Cardiac septum (tissue), 1 donor: Measurements from ENCODE around the gene RGS18. TPM values are rescaled to one million over a fixed set of nuclear protein-coding genes. Genes with fewer than 3 reads are reported as not detected.
"Not testable (repeated sequence)": the region's sequence is repeated elsewhere in the genome, so short reads cannot be mapped to it uniquely, and the experiment has no call there.

Experiments
- DNase-seq: peaks from one replicate; pipeline ENCODE4 v3.0.0-alpha.2; 2020; ENCODE audit warnings: low spot score
- intact Hi-C: fragments of 100-400 bp; cut with DNase I; formaldehyde crosslinking; loops from one replicate; pipeline ENCODE4 v1.14.0; 2022
- total RNA-seq: library from RNA; stranded (reverse); fragmentation: NEBNext Ultra II Directional; extraction: Animal tissue kit (Norgen Biotek cat#: 25700); gene quantifications from one replicate; pipeline ENCODE4 v1.2.1, GENCODE V29; 2021
- donor health status: DM: no; HTN: no; CAD: no.

The RGS18 gene
- total RNA-seq, 1 donor from 2014 or later = 1.1 TPM

DNA sequence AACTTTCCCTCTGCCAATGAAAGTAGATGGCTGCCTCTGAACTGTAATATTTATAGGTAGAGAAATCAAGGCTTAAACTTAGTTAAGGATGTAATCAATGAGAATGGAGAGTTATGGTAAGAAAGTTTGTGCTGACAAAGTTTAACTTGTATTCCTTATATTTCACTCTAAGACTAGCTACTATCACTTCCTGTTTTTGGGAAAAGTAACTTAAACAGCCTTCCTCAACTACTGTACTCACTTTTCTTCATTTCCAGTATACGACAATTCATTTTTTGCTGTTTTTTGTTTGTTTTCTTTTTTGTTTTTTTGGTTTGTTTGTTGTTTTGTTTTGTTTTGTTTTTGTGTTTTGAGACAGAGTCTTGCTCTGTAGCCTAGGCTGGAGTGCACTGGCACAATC lies 3.7 kb downstream of the RGS18 start:
- intact Hi-C loops = no loop called here
- DNase-seq = no peak

DNA sequence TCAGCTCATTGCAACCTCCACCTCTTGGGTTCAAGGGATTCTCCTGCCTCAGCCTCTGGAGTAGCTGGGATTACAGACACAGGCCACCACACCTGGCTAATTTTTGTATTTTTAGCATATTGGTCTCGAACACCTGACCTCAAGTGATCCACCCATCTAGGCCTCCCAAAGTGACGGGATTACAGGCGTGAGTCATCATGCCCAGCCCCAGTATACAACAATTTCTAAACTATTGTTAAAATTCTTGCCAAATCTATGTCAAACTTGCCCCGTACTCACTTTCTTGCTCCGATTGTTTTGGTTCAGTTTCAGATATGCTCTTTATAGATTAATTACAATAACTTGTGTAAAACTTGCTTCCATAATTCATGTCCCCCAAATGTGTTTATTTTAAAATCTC lies 4.1 kb downstream of the RGS18 start:
- DNase-seq = no peak
- intact Hi-C loops = no loop called here

DNA sequence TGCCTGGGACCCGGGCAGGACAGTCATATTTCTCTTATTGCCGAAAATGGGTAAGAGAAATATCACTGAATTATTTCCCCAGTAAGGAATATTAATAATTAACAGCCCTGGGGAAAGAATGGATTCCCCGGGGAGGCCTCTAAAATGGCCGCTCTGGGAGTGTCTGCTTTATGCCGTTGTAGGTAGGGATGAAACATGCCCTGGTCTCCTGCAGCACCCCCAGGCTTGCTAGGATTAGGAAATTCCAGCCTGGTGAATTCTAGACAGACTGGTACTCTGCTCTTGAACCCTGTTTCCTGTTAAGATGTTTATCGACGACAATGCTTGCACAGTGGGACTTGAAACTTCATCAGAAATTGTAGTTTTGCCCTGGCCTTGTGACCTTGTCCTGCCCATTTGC lies 6.7 kb downstream of the RGS18 start:
- DNase-seq, intact Hi-C loops: not testable (repeated sequence)

DNA sequence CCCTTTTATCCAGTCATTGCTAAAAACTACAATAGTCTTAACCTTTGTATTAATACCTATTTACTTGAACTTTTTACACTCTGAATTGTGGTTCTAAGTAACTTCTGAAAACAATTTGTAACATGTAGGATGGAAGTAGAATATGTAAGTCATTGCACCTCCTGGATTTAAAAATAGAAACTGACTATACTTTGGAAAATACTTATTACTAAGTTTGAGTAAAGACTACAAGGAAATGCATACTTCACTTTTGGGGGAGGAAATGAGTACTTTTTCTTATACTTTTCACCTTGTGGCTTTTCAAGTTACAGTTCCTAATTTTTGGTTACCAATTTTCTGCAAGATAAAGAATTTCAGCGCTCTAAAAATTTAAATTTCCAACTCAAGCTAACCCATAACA lies 8.7 kb downstream of the RGS18 start:
- intact Hi-C loops = no loop called here
- no peak for DNase-seq

DNA sequence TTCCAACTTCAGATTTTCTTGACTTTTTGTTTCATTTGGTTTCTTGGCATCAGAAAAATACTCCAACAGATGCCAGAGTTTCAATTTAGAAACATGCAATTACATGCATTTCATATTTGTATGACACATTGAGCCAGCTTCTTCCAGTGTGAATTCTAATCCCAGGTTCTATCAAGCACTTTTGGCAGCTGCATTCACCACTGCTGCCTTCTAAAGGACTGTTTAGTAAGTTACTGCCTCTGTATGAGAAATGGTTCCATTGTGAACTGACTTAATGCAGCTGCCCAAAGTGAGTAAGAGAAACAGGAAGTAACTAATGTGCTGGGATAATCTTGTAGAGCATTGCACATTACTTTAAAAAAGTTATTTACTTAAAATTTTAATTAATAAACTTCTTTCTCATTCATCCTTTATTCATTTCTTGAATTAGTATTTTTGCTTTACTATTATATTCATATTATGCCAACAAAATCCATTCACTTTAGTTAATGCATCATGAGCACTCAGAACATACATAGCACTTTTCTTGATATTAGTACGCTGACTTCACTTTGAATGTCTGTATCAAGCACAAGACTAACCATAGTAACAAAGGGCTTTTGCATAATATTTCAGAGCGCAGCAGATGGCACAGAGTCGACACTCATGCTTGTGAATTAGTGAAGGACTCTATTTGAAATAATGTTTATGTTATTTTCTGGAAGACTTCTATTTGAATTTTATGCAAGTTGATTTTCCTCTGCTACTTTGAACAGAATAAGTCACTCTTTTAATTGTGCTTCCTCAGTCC lies 9.8 kb downstream of the RGS18 start:
- no peak for DNase-seq
- intact Hi-C loops = no loop called here

DNA sequence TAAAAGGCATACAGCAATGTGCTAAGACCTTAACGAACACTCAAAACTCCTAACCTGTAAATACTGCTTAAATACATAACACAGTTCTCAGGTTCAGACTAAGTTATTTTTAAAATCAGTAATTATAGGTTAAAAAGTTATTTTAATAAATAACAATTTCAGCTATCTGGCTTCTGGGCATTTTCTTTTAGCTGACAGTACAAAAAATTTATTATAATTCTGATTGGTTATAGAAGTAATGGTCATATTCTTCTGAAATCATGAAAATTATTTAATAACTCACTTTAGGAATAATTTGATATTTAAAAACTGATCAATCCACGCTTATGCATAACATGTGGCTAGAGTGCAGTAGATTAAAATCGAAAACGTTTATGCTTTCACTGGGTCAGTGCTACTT lies 10.7 kb downstream of the RGS18 start:
- intact Hi-C loops = no loop called here
- no peak for DNase-seq

DNA sequence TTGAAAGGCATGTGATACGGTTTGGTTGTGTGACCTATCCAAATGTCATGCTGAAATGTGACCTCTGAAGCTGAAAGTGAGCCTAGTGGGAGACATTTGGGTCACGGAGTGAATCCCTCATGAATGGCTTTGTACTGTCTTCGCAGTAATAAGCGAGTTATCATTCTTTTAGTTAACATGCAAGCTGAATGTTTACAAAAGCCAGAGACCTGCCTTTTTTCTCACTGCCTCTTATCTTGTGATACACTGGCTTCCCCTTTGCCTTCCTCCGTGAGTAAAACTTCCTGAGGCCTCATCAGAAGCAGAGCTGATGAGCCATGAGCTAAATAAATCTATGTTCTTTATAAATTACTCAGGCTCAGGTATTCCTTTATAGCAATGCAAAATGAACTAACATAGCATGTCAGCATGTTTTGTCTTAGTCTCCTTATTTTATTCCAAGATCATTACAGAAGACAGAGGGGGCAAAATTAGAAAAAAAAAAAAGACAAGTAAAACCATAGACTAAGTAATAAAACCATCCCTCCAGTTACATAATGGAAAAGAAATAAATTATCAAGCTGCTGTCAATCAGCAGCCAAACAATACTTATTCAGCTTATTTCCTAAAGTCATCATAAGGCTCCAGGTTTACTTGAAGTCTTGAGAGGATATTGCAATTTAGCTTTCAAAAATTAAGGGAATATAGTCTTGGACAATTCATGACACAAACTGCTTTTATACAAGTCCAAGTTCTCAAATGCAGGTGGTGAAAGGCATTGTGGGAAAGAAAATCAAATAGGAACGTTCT lies 12.1 kb downstream of the RGS18 start:
- intact Hi-C loops = no loop called here
- no peak for DNase-seq

DNA sequence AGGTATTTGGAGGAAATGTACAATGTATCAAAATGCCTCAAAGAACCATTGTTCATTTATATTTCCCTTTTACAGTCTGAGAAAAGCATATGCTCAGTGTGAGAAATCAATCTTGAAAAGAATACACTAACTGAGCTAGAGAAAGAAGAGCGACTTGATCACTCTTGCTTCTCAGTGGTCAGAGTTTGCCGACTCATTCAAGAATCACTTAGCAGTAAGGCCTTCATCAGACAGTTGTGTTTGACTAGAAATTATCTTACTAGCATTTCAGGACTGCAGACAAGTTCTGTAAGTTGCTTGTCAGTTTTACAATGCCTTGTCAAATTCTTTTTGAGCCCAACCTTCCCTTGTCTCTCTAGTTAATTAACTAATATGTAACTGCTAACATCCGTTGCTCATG lies 12.9 kb downstream of the RGS18 start:
- DNase-seq = no peak
- intact Hi-C loops = no loop called here

DNA sequence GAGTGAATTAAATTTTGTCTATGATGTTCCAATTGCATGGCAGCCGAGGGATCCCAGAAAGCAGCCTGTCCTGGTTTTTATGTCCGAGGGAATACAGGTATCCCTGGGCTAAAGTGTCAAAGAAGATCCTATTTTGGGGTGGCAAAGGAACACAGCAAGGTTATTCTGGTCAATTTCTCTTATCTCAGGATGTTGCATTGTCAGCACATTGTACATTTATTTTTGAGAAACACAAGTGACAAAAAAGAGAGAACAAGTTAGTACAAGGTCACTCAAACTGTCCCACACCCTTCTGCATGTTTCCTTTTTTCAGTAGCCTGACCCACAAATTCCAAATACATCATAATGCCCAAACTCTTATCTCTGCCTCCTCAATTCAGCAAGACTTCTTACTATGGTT lies 17.7 kb downstream of the RGS18 start:
- no peak for DNase-seq
- intact Hi-C loops = no loop called here

DNA sequence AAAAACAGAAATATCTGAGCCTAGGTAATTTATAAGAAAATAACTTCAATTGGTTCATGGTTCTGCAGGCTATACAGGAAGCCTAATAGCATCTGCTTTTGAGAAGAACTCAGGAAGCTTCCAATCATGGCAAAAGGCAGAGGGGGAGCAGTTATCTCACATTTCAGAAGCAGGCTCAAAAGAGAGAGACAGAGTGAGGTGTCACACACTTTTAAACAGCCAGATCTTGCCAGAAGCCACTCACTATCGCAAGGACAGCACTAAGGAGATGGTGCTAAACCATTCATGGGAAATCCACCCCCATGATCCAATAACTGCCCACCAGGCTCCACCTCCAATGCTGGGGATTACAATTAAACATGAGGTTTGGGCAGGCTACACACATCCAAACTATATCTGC lies 25.5 kb downstream of the RGS18 start:
- intact Hi-C loops = no loop called here

DNA sequence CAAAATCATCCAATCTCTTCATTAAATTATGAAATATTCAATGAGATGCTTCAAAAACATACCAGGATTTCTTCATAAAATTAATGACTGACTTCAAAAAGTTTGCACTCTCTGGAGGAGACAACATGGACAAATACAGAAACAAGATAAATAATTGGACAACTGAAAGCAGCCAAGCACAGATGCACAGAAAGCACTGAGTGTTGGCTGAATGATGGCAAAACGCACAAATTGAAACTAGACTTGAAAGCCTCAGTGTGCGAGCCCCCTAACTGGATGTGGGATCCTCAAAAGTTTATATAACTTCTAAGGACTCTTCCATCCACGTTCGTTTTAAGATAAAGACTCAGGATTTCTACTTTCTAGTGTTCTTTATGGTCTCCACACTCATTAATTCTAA lies 27.9 kb downstream of the RGS18 start:
- DNase-seq = no peak
- intact Hi-C loops = no loop called here

More for the DNA sequence above, 25.5 kb downstream of the RGS18 start:
- DNase-seq = no peak

DNA sequence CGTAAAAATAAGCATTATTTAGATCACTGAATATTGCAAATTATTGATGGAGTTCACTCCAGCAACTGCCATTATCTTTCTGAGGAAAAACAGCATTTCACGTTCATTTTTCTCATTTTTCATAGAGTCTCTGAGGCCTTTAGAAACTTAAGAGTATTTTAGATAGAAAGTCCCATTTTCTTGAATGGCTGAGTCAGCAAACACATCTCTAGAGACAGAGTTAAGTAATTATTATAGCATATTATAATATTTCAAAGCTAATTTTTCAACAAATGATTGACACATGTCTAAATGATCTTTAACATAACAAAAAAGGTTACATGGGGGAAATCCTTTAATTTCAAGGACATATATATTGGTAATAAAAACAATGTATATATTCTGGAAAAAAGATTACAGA lies 31.8 kb downstream of the RGS18 start:
- intact Hi-C loops = no loop called here
- DNase-seq = no peak

DNA sequence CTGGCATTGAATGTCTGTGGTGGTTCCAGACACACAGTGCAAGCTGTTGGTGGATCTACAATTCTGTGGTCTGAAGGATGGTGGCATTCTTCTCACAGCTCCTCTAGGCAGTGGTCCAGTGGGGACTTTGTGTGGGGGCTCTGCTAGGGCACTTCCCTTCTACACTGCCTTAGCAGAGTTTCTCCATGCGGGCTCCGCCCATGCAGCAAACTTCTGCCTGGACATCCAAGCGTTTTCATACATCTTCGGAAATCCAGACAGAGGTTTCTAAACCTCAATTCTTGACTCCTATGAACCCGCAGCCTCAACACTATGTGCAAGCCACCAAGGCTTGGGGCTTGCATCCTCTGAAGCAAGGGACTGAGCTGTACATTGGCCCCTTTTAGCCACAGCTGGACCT lies 43.0 kb downstream of the RGS18 start:
- intact Hi-C loops = no loop called here
- no peak for DNase-seq

DNA sequence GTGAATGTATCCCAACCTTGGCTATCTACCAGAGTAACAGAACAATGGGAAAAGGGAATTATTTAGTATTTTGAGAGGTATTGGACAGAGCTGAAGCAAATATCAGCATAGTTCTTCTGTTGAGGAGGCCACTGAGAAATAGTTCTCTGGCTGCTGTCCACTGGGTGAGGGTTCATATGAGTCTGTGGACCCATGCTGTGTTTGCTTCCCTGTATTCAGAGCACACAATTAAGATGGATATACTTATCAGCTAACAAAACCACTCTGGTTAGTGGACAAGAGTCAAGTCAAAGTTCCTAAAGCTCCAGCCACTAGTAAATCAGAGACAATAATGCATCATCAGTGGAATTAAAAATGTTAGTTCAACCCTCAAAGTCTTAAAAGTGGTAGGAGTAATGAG lies 66.1 kb downstream of the RGS18 start:
- intact Hi-C loops = no loop called here
- no peak for DNase-seq

DNA sequence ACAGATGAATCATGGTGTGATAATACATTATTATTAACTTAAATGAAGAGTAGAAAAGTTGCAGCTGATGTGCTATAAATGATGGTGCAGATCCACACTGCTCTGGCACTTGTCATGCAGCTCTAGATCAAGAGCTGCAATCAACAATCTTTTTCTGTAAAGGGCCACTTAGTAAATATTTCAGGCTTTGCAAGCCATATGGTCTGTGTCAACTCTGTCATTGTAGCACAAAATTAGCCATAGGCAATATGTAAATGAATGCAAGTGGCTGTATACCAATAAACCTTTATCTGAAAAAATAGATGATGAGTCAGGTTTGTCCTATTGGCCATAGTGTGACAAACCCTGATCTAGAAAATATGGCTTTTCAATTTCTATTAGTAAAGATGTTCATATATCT lies 66.6 kb downstream of the RGS18 start:
- intact Hi-C loops = no loop called here
- no peak for DNase-seq

DNA sequence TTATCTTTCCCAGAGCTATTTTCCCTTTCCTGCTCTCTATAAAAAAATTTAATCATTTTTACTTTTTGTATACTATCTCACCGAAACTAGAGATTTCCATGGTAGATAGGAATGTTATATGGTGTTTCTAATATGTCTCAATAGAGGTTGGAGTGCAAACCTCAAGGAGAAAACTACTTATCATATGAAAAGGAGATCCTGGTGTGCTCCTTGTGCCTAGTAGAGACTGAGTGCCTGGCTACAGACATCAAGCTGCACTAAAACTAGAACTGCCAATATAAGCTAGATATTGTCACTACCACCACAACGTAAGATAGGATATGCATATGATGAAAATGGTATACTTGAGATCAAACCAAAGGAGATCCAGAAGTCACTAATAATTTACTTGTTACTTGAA lies 67.0 kb downstream of the RGS18 start:
- DNase-seq = no peak
- intact Hi-C loops = no loop called here

DNA sequence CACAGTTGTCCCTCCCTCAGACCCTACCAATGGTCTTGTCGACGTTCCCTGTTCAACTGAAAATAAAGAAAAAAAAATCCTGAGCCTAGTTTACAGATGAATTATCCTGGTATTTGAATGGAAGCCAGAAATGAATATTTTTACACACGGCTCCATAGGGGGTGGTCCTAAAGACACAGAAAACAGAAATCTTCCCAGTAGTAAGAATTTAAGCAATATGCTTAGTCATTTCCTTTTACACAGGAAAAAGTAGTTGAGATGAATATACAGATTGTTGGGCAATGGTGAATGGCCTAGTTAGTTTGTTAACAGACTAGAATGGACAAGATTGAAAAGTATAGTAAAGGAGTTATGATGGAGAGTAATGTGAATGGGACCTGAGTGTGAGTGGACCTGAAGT lies 67.4 kb downstream of the RGS18 start:
- no peak for DNase-seq
- intact Hi-C loops = no loop called here

DNA sequence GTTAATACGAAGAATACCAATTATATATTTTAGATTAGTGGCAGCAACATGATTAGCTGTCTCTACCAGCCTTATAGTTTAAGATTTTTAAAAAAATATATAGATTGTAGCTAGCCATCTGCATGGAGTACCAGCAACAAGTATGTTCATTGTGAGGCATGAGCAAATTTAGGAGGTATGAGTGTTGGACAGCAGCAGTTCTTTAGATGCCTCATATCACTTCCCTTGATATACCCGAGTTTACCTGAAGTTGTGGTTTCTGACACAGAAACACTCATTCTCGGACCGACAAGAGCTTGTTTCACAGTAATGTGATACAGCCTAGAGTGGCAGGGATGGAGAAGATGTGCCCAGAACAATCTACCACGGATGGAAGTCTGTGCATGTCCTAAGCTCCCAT lies 69.1 kb downstream of the RGS18 start:
- DNase-seq = no peak
- intact Hi-C loops = no loop called here

DNA sequence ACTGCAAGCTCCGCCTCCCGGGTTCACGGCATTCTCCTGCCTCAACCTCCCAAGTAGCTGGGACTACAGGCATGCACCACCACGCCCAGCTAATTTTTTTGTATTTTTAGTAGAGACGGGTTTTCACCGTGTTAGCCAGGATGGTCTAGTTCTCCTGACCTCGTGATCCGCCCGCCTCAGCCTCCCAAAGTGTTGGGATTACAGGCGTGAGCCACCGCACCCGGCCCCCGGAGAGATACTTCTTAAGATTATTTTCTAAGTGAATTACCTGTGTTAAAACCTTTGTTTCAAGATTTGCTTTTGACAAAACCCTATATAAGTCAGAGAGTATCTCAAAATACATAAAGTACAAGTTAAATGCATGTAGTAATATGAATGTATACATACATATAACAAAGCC lies 69.7 kb downstream of the RGS18 start:
- intact Hi-C loops, DNase-seq: not testable (repeated sequence)

DNA sequence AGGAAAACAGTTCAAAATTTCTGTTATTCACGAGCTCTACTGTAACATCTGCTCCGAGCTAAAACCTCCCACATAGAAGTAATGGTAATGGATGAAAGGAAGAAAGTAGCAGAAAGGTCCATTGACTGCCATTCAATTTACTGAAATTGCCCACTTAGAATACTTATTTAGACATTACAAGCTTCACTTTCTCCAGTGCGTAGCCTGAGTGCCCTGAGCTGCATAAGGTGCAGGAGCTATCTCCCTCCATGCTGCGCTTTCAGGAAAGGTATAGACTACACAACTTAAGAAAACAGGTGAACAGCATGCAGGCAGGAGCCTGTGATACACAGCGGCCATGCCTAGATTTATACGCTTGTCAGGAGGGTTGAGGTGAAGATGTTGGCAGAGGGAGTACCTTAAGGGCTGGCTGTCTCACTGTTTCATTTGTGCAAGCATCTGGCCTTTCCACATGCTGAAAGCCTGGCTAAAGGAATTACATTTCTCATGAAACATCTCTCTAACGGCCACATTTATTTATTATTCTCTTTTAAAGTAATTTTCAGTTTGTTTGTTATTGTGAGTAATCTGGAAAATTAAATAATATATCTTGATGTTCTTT lies 74.7 kb downstream of the RGS18 start:
- intact Hi-C loops = no loop called here
- DNase-seq = no peak

DNA sequence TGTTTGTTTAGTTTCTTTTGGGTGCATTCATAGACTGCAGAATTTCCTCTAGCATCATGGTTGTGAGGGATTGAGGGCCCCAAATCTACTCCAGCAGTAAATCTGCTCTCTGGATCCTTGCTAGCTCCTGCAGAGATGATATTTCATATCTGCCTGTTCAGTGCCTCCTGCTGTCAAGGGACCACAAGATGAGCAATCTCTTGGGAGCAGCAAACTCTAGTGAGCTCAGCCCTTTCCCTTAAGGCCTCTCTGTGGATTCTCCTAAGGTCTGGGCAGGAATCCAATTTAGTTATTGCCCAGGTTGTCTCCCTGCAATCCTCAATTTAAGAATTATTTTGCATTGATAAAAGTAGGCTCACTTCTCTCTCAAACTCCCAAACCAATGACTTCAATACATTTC lies 76.9 kb downstream of the RGS18 start:
- no peak for DNase-seq
- intact Hi-C loops = no loop called here
